Neural crest cell (in vitro differentiated cells): ENCODE measurements around the gene IFITM1. TPM values are rescaled to one million over a fixed set of nuclear protein-coding genes. Genes with fewer than 3 reads are reported as not detected.
A peak's percentile ranks its signal among the peaks of the same experiment; 100 is the strongest.
"Not testable (repeated sequence)": the region's sequence is repeated elsewhere in the genome, so short reads cannot be mapped to it uniquely, and the experiment has no call there.

Source experiments
- DNase-seq: peaks from one replicate; pipeline ENCODE4 v3.0.0; 2021; ENCODE audit warnings: low read depth, mixed read lengths, low spot score
- H3K27ac Mint-ChIP-seq: one replicate; pipeline ENCODE4 v1.8.0; 2021; ENCODE audit warnings: mild to moderate bottlenecking, mixed read lengths; ENCODE audit not compliant: unreplicated experiment
- H3K27me3 Mint-ChIP-seq: 2 replicates; pipeline ENCODE4 v1.8.0; 2021; ENCODE audit warnings: low read depth, mild to moderate bottlenecking, mixed read lengths
- H3K36me3 Mint-ChIP-seq: 2 replicates; pipeline ENCODE4 v1.8.0; 2021; ENCODE audit warnings: low read depth, mild to moderate bottlenecking, mixed read lengths
- H3K4me1 Mint-ChIP-seq: 2 replicates; pipeline ENCODE4 v1.8.0; 2021; ENCODE audit warnings: mixed read lengths
- H3K4me3 Mint-ChIP-seq: one replicate; pipeline ENCODE4 v1.8.0; 2021; ENCODE audit warnings: mild to moderate bottlenecking, mixed read lengths
- H3K9me3 Mint-ChIP-seq: 2 replicates; pipeline ENCODE4 v1.8.0; 2021; ENCODE audit warnings: mixed read lengths
- total RNA-seq: library from RNA; stranded (reverse); gene quantifications from 2 replicates; pipeline ENCODE4 v1.2.1, GENCODE V29; 2021
- TF ChIP-seq, protein P1 (sequence below): fragments of 200-600 bp; sonication (generic); conservative IDR thresholded peaks from 2 replicates; pipeline ENCODE4 v1.5.0; 2021; ENCODE audit warnings: antibody characterized with exemption, mild to moderate bottlenecking

The IFITM1 gene
- total RNA-seq, 1 donor from 2014 or later: 2.0 TPM

DNA sequence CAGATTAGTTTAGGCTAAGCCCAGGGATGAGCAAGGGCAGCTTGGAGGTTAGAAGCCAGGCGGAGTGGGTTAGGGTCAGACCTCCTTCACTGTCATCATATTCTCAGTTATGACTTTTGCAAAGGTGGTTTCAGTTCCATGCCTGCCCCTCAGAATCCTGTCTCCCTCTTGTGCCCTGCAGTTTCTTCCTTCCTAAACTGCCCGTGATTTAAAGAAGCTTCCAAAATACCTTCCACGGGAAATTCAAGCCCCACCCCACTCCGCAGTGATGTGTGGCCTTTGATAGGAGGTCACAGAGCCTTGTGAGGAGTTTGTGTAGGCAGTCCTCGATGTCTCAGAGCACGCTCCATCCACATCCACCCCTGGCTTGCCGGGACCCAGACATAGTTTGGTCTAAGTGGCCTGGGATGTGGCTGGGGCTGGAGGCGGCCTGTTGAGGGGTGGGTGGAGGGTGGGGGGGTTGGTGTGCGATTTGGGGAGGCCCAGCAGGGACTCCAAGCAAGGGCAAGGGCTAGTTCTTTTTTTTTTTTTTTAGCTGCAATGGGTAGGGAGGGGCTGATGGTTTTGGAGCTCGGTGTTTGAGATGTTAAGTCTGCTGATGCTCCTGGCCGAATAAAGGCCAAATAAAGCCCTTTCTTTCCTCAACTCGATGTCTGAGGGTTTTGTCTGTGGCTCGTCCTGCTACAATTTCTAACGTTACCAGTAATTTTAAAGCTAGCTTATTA, 1.6 kb upstream of the IFITM1 start:
- peaks cover 42% of the 10 kb centered on the region for H3K4me1 Mint-ChIP-seq
- DNase-seq: no peak
- peaks cover 2% of the 10 kb centered on the region for H3K36me3 Mint-ChIP-seq
- no peaks in the 10 kb centered on the region for H3K9me3 Mint-ChIP-seq
- H3K4me3 Mint-ChIP-seq: peak overlapping the region; percentile 88
- H3K27me3 Mint-ChIP-seq: peaks cover 63% of the 10 kb centered on the region
- no peak overlapping the region for H3K27ac Mint-ChIP-seq
- TF ChIP-seq, protein P1, sequence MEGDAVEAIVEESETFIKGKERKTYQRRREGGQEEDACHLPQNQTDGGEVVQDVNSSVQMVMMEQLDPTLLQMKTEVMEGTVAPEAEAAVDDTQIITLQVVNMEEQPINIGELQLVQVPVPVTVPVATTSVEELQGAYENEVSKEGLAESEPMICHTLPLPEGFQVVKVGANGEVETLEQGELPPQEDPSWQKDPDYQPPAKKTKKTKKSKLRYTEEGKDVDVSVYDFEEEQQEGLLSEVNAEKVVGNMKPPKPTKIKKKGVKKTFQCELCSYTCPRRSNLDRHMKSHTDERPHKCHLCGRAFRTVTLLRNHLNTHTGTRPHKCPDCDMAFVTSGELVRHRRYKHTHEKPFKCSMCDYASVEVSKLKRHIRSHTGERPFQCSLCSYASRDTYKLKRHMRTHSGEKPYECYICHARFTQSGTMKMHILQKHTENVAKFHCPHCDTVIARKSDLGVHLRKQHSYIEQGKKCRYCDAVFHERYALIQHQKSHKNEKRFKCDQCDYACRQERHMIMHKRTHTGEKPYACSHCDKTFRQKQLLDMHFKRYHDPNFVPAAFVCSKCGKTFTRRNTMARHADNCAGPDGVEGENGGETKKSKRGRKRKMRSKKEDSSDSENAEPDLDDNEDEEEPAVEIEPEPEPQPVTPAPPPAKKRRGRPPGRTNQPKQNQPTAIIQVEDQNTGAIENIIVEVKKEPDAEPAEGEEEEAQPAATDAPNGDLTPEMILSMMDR: no peak

DNA sequence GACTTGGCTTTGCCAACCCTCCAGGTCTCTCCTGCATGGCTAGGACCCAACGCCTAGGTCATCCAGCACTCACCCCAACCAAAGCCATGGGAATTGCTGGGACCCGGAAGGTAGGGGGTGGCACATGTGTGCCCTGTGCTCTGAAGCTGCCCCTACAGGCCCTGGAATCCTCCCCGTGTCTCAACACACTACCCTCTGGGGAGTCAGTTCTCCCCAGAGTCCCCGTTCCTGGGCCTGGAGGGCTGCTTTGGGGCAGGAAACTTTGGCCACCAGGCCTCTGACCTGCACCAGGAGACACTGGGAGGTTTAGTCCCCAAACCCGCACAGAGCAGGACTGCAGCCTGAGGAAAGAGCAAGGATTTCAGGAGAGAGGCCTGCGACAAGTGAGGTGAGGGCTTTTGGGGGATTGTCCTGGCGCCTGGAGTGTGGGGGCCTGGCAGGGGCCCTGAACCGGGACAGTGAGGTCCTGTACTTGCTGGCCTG, 495 bp upstream of the IFITM1 start:
- no peaks in the 10 kb centered on the region for H3K9me3 Mint-ChIP-seq
- peaks cover 40% of the 10 kb centered on the region for H3K4me1 Mint-ChIP-seq

DNA sequence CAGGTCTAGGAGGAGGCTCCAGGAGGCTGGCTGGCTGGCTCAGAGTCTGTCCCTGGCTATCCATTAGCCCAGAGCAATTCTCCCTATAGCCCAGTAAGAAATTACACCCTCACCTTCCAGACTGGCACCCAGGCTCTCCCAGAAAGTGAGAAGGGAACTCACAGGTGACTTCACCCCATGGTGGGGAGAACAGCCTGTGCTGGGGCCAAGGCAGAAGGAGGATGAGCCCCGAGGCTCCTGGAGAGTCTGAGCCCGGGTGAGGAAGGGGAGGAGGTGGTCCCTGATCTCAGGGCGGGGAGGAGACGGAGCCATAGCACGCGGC, 675 bp downstream of the IFITM1 start:
- peaks cover 63% of the 10 kb centered on the region for H3K27me3 Mint-ChIP-seq
- not testable (repeated sequence) for H3K36me3 Mint-ChIP-seq, H3K9me3 Mint-ChIP-seq, DNase-seq, H3K27ac Mint-ChIP-seq
- H3K4me3 Mint-ChIP-seq: peak overlapping the region; percentile 83
- H3K4me1 Mint-ChIP-seq: peaks cover 34% of the 10 kb centered on the region

More for the DNA sequence above, 495 bp upstream of the IFITM1 start:
- no peak overlapping the region for H3K27ac Mint-ChIP-seq
- peaks cover 2% of the 10 kb centered on the region for H3K36me3 Mint-ChIP-seq
- peak overlapping the region; percentile 83 for H3K4me3 Mint-ChIP-seq
- DNase-seq: no peak
- TF ChIP-seq, protein P1: no peak
- H3K27me3 Mint-ChIP-seq: peaks cover 67% of the 10 kb centered on the region

DNA sequence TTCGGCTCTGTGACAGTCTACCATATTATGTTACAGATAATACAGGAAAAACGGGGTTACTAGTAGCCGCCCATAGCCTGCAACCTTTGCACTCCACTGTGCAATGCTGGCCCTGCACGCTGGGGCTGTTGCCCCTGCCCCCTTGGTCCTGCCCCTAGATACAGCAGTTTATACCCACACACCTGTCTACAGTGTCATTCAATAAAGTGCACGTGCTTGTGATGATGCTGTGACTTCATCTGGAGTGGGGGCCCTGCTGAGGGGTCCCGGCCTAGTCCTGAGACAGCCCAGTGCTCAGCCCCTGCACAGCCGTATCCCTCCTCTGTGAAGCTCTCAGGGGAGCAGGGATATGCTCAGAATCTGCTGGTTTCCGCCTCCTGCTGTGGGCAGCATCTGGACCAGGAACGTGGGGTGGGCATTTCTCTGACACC, 1.2 kb downstream of the IFITM1 start:
- no peak for DNase-seq
- no peak overlapping the region for H3K27ac Mint-ChIP-seq
- TF ChIP-seq, protein P1: no peak
- H3K27me3 Mint-ChIP-seq: peaks cover 62% of the 10 kb centered on the region
- peaks cover 34% of the 10 kb centered on the region for H3K4me1 Mint-ChIP-seq
- H3K4me3 Mint-ChIP-seq: peak overlapping the region; percentile 83
- peaks cover 2% of the 10 kb centered on the region for H3K36me3 Mint-ChIP-seq
- no peaks in the 10 kb centered on the region for H3K9me3 Mint-ChIP-seq

DNA sequence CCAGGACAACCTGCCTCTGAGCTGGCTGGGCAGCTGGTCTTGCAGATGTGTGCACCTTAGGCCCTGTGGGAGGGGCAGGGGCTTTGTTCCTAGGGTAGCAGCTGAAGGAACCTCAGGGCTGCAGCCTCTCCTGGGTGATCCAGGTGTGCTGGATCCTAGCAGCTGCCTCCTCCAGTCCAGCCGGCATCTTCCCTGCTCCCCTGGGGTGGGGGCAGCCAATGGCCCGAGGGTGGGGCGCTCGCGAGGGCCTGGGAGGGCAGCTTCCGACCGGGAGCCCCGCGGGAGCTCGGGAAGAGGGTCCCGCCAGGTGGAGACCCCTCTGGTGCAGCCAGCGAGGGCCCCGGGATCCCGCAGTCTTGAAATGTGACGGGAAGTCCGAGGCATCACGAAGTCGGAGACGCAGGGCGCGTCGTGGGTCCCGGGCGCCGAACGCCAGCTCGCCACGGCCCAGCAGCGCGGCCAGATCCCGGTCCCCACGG, 1.7 kb downstream of the IFITM1 start:
- Mint-ChIP-seq H3K27ac (no peak overlapping the region), H3K4me1 (peaks cover 39% of the 10 kb centered on the region), H3K36me3 (peaks cover 2% of the 10 kb centered on the region), H3K9me3 (no peaks in the 10 kb centered on the region), H3K27me3 (peaks cover 63% of the 10 kb centered on the region), H3K4me3 (peak overlapping the region; percentile 83)
- DNase-seq: no peak
- TF ChIP-seq, protein P1: no peak

DNA sequence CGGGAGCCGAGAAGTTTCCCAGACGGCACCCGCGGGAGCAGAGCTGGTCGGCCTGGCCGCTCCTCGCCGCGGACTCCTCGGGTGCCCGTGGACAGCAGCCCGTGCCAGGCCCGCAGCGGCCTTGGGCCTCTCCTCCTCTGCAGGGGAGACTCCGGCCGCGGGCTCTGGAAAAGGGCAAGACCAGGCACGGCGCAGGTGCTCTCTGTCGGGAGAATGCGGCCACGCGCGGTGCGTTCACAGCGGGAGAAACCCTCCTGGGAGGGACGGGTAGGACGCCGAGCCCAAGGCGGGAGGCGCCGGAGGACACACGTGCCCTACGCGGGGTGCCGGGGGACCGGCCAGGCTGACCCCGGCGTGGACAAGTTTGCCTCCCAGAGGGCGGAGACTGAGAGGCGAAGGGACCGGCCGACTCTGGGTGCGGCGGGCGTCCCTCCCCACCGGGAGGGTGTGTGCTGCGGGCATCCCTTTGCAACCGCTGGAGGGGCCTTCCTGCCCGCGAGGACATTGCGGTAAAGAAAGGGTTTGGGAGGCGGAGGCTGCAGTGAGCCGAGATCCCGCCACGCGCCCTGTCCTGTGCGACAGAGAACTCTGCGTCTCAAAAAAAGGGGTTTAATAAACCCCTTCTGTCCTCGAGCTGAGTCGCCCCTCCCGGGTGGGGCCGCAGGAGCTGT, 2.3 kb downstream of the IFITM1 start:
- H3K27me3 Mint-ChIP-seq: peaks cover 65% of the 10 kb centered on the region
- peaks cover 2% of the 10 kb centered on the region for H3K36me3 Mint-ChIP-seq
- no peak for DNase-seq
- no peaks in the 10 kb centered on the region for H3K9me3 Mint-ChIP-seq
- H3K4me3 Mint-ChIP-seq: peak overlapping the region; percentile 87
- TF ChIP-seq, protein P1: no peak
- no peak overlapping the region for H3K27ac Mint-ChIP-seq
- H3K4me1 Mint-ChIP-seq: peaks cover 44% of the 10 kb centered on the region
